HEK293 (cell line): ENCODE results near the gene PRRT1.

Source experiments
- ELK4 ChIP-seq: IDR thresholded peaks from 2 replicates; pipeline ENCODE4 v1.6.1; 2011; ENCODE audit warnings: mild to moderate bottlenecking, low read depth, low read length, borderline replicate concordance
- FEZF1 ChIP-seq: fragments of 450-650 bp; formaldehyde crosslinking; IDR thresholded peaks from 2 replicates; pipeline ENCODE4 v1.5.1; 2016; ENCODE audit warnings: missing biosample characterization, missing genetic modification characterization
- GFI1B ChIP-seq: fragments of 450-650 bp; formaldehyde crosslinking; IDR thresholded peaks from 2 replicates; pipeline ENCODE4 v1.5.1; 2016; ENCODE audit warnings: missing biosample characterization, missing genetic modification characterization
- HOXA7 ChIP-seq: sonication (generic); formaldehyde crosslinking; IDR thresholded peaks from 2 replicates; pipeline ENCODE4 v1.8.1; 2022; ENCODE audit warnings: missing genetic modification reagents, borderline replicate concordance
- HOXC10 ChIP-seq: sonication (generic); formaldehyde crosslinking; IDR thresholded peaks from 2 replicates; pipeline ENCODE4 v1.8.1; 2023; ENCODE audit warnings: mild to moderate bottlenecking, missing genetic modification reagents
- HOXD13 ChIP-seq: sonication (generic); formaldehyde crosslinking; IDR thresholded peaks from 2 replicates; pipeline ENCODE4 v1.8.0; 2022; ENCODE audit warnings: missing genetic modification reagents, borderline replicate concordance
- PRDM1 ChIP-seq: fragments of 450-650 bp; formaldehyde crosslinking; IDR thresholded peaks from 2 replicates; pipeline ENCODE4; 2016; ENCODE audit warnings: missing biosample characterization, missing genetic modification characterization
- YY1 ChIP-seq: fragments of 450-650 bp; formaldehyde crosslinking; IDR thresholded peaks from 2 replicates; pipeline ENCODE4 v1.5.1; 2018; ENCODE audit warnings: missing biosample characterization, missing genetic modification characterization
- ZBTB1 ChIP-seq: fragments of 450-650 bp; formaldehyde crosslinking; IDR thresholded peaks from 2 replicates; pipeline ENCODE4 v1.5.1; 2016; ENCODE audit warnings: missing biosample characterization, missing genetic modification characterization
- ZBTB26 ChIP-seq: fragments of 450-650 bp; formaldehyde crosslinking; optimal IDR thresholded peaks from 2 replicates; pipeline ENCODE3; 2016; ENCODE audit warnings: missing biosample characterization, mild to moderate bottlenecking, missing genetic modification characterization
- ZBTB48 ChIP-seq: fragments of 450-650 bp; formaldehyde crosslinking; IDR thresholded peaks from 2 replicates; pipeline ENCODE4 v1.5.1; 2016; ENCODE audit warnings: missing biosample characterization, missing genetic modification characterization
- ZBTB49 ChIP-seq: fragments of 450-650 bp; formaldehyde crosslinking; IDR thresholded peaks from 2 replicates; pipeline ENCODE4 v1.5.1; 2016; ENCODE audit warnings: missing biosample characterization, missing genetic modification characterization, low read depth
- ZEB2 ChIP-seq: fragments of 450-650 bp; formaldehyde crosslinking; IDR thresholded peaks from 2 replicates; pipeline ENCODE4 v1.5.1; 2016; ENCODE audit warnings: missing biosample characterization, missing genetic modification characterization
- ZNF132 ChIP-seq: fragments of 450-650 bp; formaldehyde crosslinking; IDR thresholded peaks from 2 replicates; pipeline ENCODE4 v1.5.1; 2017; ENCODE audit warnings: missing biosample characterization, missing genetic modification characterization, borderline replicate concordance
- ZNF175 ChIP-seq: fragments of 450-650 bp; formaldehyde crosslinking; IDR thresholded peaks from 2 replicates; pipeline ENCODE4 v1.5.1; 2016; ENCODE audit warnings: missing biosample characterization, missing genetic modification characterization
- ZNF335 ChIP-seq: fragments of 450-650 bp; formaldehyde crosslinking; conservative IDR thresholded peaks from 2 replicates; pipeline ENCODE4 v1.5.1; 2016; ENCODE audit warnings: missing biosample characterization, missing genetic modification characterization
- ZNF366 ChIP-seq: fragments of 450-650 bp; formaldehyde crosslinking; conservative IDR thresholded peaks from 2 replicates; pipeline ENCODE4 v1.5.1; 2016; ENCODE audit warnings: missing biosample characterization, missing genetic modification characterization
- ZNF391 ChIP-seq: fragments of 450-650 bp; formaldehyde crosslinking; IDR thresholded peaks from 2 replicates; pipeline ENCODE4 v1.5.1; 2016; ENCODE audit warnings: low read depth, missing biosample characterization, missing genetic modification characterization, borderline replicate concordance
- ZNF398 ChIP-seq: fragments of 450-650 bp; formaldehyde crosslinking; IDR thresholded peaks from 2 replicates; pipeline ENCODE4 v1.5.1; 2017; ENCODE audit warnings: missing biosample characterization, missing genetic modification characterization
- ZNF404 ChIP-seq: fragments of 450-650 bp; formaldehyde crosslinking; IDR thresholded peaks from 2 replicates; pipeline ENCODE4 v1.5.1; 2017; ENCODE audit warnings: missing biosample characterization, missing genetic modification characterization
- ZNF473 ChIP-seq: fragments of 450-650 bp; formaldehyde crosslinking; IDR thresholded peaks from 2 replicates; pipeline ENCODE4 v1.5.1; 2017; ENCODE audit warnings: missing biosample characterization, missing genetic modification characterization
- ZNF518A ChIP-seq: fragments of 450-650 bp; formaldehyde crosslinking; conservative IDR thresholded peaks from 2 replicates; pipeline ENCODE4 v1.5.1; 2016; ENCODE audit warnings: low read depth, missing biosample characterization, missing genetic modification characterization
- ZNF600 ChIP-seq: fragments of 450-650 bp; formaldehyde crosslinking; IDR thresholded peaks from 2 replicates; pipeline ENCODE4 v1.5.1; 2016; ENCODE audit warnings: missing biosample characterization, missing genetic modification characterization
- ZNF610 ChIP-seq: fragments of 450-650 bp; formaldehyde crosslinking; IDR thresholded peaks from 2 replicates; pipeline ENCODE4 v1.5.1; 2016; ENCODE audit warnings: missing biosample characterization, missing genetic modification characterization, borderline replicate concordance
- ZNF660 ChIP-seq: fragments of 450-650 bp; IDR thresholded peaks from 2 replicates; pipeline ENCODE4 v1.5.1; 2018; ENCODE audit warnings: missing biosample characterization, mild to moderate bottlenecking, missing genetic modification characterization
- ZNF747 ChIP-seq: fragments of 450-650 bp; formaldehyde crosslinking; IDR thresholded peaks from 2 replicates; pipeline ENCODE4 v1.5.1; 2016; ENCODE audit warnings: missing biosample characterization, missing genetic modification characterization
- ZNF777 ChIP-seq: fragments of 450-650 bp; formaldehyde crosslinking; IDR thresholded peaks from 2 replicates; pipeline ENCODE4 v1.5.1; 2017; ENCODE audit warnings: missing biosample characterization, missing genetic modification characterization, borderline replicate concordance

The PRRT1 gene

GRCh38 chr6:32152769-32153563 lies 1.2 kb upstream of the PRRT1 start (continued):
- no peak for TF ChIP-seq ZBTB49 (tag by site-specific recombination)
- TF ChIP-seq HOXD13 = peak; percentile 52; the same call in 1 of the 2 replicates
- 0 out of 2 replicates have a peak, but pooled peaks have one; percentile 19 for TF ChIP-seq ZNF600 (tag by site-specific recombination)
- no peak for TF ChIP-seq ZNF747
- TF ChIP-seq HOXA7 (CRISPR knock-in tag) = no peak
- no peak for TF ChIP-seq ZNF132 (tag by site-specific recombination)
- peak; percentile 57 for TF ChIP-seq PRDM1
- no peak for TF ChIP-seq YY1 (tag by site-specific recombination)
- peak; percentile 63; the same call in 1 of the 2 replicates for TF ChIP-seq GFI1B (tag by site-specific recombination)
- no peak for TF ChIP-seq ZNF518A
- TF ChIP-seq ZNF366 (tag by site-specific recombination) = no peak
- TF ChIP-seq ZNF404 (tag by site-specific recombination) = no peak
- peak; percentile 96 for TF ChIP-seq ZBTB48
- TF ChIP-seq ZEB2 (tag by site-specific recombination) = peak; percentile 42; the same call in 1 of the 2 replicates
- TF ChIP-seq ZNF175 (tag by site-specific recombination) = no peak
- no peak for TF ChIP-seq ZNF391
- TF ChIP-seq ZNF473 (tag by site-specific recombination) = no peak
- no peak for TF ChIP-seq FEZF1
- TF ChIP-seq ZNF610 (tag by site-specific recombination) = no peak
- TF ChIP-seq ZNF335 (tag by site-specific recombination) = peak; percentile 33
- peak; percentile 10 for TF ChIP-seq ZBTB26 (tag by site-specific recombination)
- TF ChIP-seq HOXC10 (CRISPR knock-in tag) = no peak
- no peak for TF ChIP-seq ZBTB1 (tag by site-specific recombination)
- TF ChIP-seq ZNF777 = no peak
- TF ChIP-seq ZNF660 = peak; percentile 31; the same call in 1 of the 2 replicates
- peak; percentile 52 for TF ChIP-seq ZNF398
- TF ChIP-seq ELK4 = no peak
